HL-60 (cell line): Measurements from ENCODE around the gene CDK6.
"Not testable (repeated sequence)": the region's sequence is repeated elsewhere in the genome, so short reads cannot be mapped to it uniquely, and the experiment has no call there.

Experiments
- DNase-seq, 2 experiments: peaks; one replicate each; pipeline ENCODE4 v3.0.0-alpha.2; 2010 to 2020; ENCODE audit warnings: low read depth in 1 of 2, low spot score in 1 of 2
- H3K27ac ChIP-seq: fragments of 250-450 bp; sonication (Bioruptor Pico); replicated peaks from 2 replicates; pipeline ENCODE4 v1.5.1; 2020; ENCODE audit warnings: mild to moderate bottlenecking, moderate library complexity
- H3K27me3 ChIP-seq: fragments of 250-450 bp; sonication (Bioruptor Pico); 2 replicates; pipeline ENCODE4 v1.5.1; 2021; ENCODE audit warnings: mild to moderate bottlenecking, moderate library complexity; ENCODE audit not compliant: insufficient read depth, poor library complexity, severe bottlenecking
- H3K4me3 ChIP-seq: replicated peaks from 2 replicates; pipeline ENCODE4 v1.5.1; 2011; ENCODE audit warnings: mild to moderate bottlenecking, control low read depth, low read length; ENCODE audit not compliant: insufficient read depth
- CTCF ChIP-seq: IDR thresholded peaks from one replicate; pipeline ENCODE4 v1.5.1; 2011; ENCODE audit warnings: low read length, control low read depth, inconsistent platforms; ENCODE audit not compliant: insufficient read depth
- GABPA ChIP-seq: IDR thresholded peaks from 2 replicates; pipeline ENCODE4 v1.6.1; 2012; ENCODE audit warnings: low read depth
- POLR2AphosphoS5 ChIP-seq: IDR thresholded peaks from 2 replicates; pipeline ENCODE4 v1.6.1; 2012; ENCODE audit warnings: low read depth
- REST ChIP-seq: IDR thresholded peaks from 2 replicates; pipeline ENCODE4 v1.6.1; 2012; ENCODE audit warnings: low read depth; ENCODE audit not compliant: insufficient replicate concordance
- SPI1 ChIP-seq: IDR thresholded peaks from 2 replicates; pipeline ENCODE4 v1.6.1; 2012; ENCODE audit warnings: low read depth, mild to moderate bottlenecking, borderline replicate concordance
- long read RNA-seq: library from polyadenylated mRNA; unstranded; transcript quantifications from one replicate; pipeline ENCODE4 v2.0.0, GENCODE V29; 2020

Gene CDK6
- long read RNA-seq, full-length matches to known transcripts, result 27 of 83 reads
- long read RNA-seq, partial matches to known transcripts, result 22 of 83 reads
- long read RNA-seq, other reads (novel, unspliced or antisense), result 34 of 83 reads

GRCh38 chr7:92836489-92836999 is at the start of gene CDK6:
Gene CDK6 (minus strand): TSS chr7:92836573. CDS start chr7:92833323, 3,250 bp downstream.
- peak within 1 kb of the TSS; percentile 91 for H3K4me3 ChIP-seq
- no peaks in the 10 kb centered on the region for H3K27me3 ChIP-seq

GRCh38 chr7:92886039-92886438 is 49.7 kb upstream of the CDK6 start:
- not testable (repeated sequence) for DNase-seq

More at GRCh38 chr7:92836489-92836999, at the start of gene CDK6:
- peak in 1 of 2 experiments; percentile 70 for DNase-seq
- peak within 1 kb of the TSS; percentile 90 for H3K27ac ChIP-seq
- TF ChIP-seq GABPA (peak; percentile 32; the same call in 1 of the 2 replicates), REST (no peak), CTCF (no peak), POLR2AphosphoS5 (no peak; the same call in 1 of the 2 replicates)

GRCh38 chr7:92884218-92884617 is 47.8 kb upstream of the CDK6 start:
- H3K27ac ChIP-seq, result no peak overlapping the region
- H3K4me3 ChIP-seq, result no peak overlapping the region
- no peaks in the 10 kb centered on the region for H3K27me3 ChIP-seq
- DNase-seq, result no peak
- TF ChIP-seq CTCF (no peak), SPI1 (peak; percentile 36; the same call in 1 of the 2 replicates), GABPA (no peak)

More at GRCh38 chr7:92886039-92886438, 49.7 kb upstream of the CDK6 start:
- not testable (repeated sequence) for H3K27me3 ChIP-seq, H3K27ac ChIP-seq, H3K4me3 ChIP-seq

- no peak for DNase-seq
- no peak overlapping the region for H3K27ac ChIP-seq
- no peaks in the 10 kb centered on the region for H3K27me3 ChIP-seq
- H3K4me3 ChIP-seq, result no peak overlapping the region
- TF ChIP-seq GABPA (no peak), REST (no peak), CTCF (no peak), POLR2AphosphoS5 (no peak), SPI1 (no peak)
Measured at GRCh38 chr7:92882760-92883159, 46.4 kb upstream of the CDK6 start.
